Ovary (tissue), 9 donors: ENCODE data around the gene CAMK2D. TPM values are rescaled to one million over a fixed set of nuclear protein-coding genes. Genes with fewer than 3 reads are reported as not detected.

ENCODE experiments used
- DNase-seq, 5 donors: peaks; one replicate each; pipeline ENCODE4 v3.0.0-alpha.2; 2019 to 2020
- H3K27ac ChIP-seq, 2 donors: fragments of 200-600 bp; one replicate each; pipeline versions ENCODE4 v1.5.1 to v1.8.0; 2019 to 2022
- H3K27me3 ChIP-seq: fragments of 200-600 bp; one replicate; pipeline ENCODE4 v1.8.0; 2022
- H3K36me3 ChIP-seq: fragments of 200-600 bp; sonication (generic); one replicate; pipeline ENCODE4 v1.5.1; 2019
- H3K4me1 ChIP-seq: one replicate; pipeline ENCODE4 v1.8.1; 2013; ENCODE audit warnings: mild to moderate bottlenecking, moderate library complexity; ENCODE audit not compliant: insufficient read depth
- H3K4me3 ChIP-seq: fragments of 200-600 bp; sonication (generic); one replicate; pipeline ENCODE4 v1.5.1; 2017
- H3K9me3 ChIP-seq, 2 donors: fragments of 200-600 bp in 1 of 2; sonication (generic) in 1 of 2; one replicate each; pipeline versions ENCODE4 v1.5.1 to v1.8.1; 2013 to 2019; ENCODE audit warnings: mild to moderate bottlenecking in 1 of 2, moderate library complexity in 1 of 2
- EP300 ChIP-seq: sonication (generic); formaldehyde crosslinking; IDR thresholded peaks from one replicate; pipeline ENCODE4 v1.6.1; 2017; ENCODE audit warnings: antibody characterized with exemption
- POLR2A ChIP-seq: fragments of 450-650 bp; IDR thresholded peaks from one replicate; pipeline ENCODE4 v1.6.1; 2017; ENCODE audit warnings: antibody characterized with exemption, mild to moderate bottlenecking, moderate library complexity
- WGBS, 3 donors: extraction: QIAGEN DNeasy Blood & Tissue Kit in 1 of 3; methylation state at CpG; one replicate each; pipeline versions ENCODE4 v1.1.5 to v1.1.7; 2013 to 2017; 5-methylcytosine and 5-hydroxymethylcytosine counted together
- intact Hi-C, 4 donors: fragments of 100-400 bp; cut with DNase I; formaldehyde crosslinking; loops; one replicate each; pipeline versions ENCODE4 v1.11.0 to v1.15.1; 2022 to 2023
- polyA plus RNA-seq, 2 donors: library from polyadenylated mRNA; stranded (reverse); fragments of 200-250 nt in 1 of 2; fragments of 350-450 nt in 1 of 2; fragmentation: Illumina TruSeq in 1 of 2; extraction: RNeasy Lipid Tissue Mini Kit (QIAGEN cat#74804) in 1 of 2; gene quantifications; one replicate each; pipeline ENCODE4 v1.2.3, GENCODE V29; 2013 to 2014
- total RNA-seq, 7 donors: library from RNA; depleted of rRNA in 2 of 7; stranded (reverse); fragments of >200 nt in 2 of 7; fragmentation: NEBNext Ultra II Directional in 3 of 7; extraction: Animal tissue kit (Norgen Biotek cat#: 25700) in 3 of 7; gene quantifications; one replicate each; pipeline versions ENCODE4 v1.1.0 to v1.2.4, GENCODE V29; 2016 to 2023
- TF ChIP-seq, protein P1 (sequence below), 3 donors: fragments of 450-650 bp in 2 of 3; fragments of 200-600 bp in 1 of 3; IDR thresholded peaks; one replicate each; pipeline versions ENCODE4 v1.5.1 to v1.8.0; 2016 to 2022; ENCODE audit warnings: antibody characterized with exemption in 3 of 3, mild to moderate bottlenecking in 1 of 3
- donor health status: DM: no; HTN: no; CAD: no; lungs with moderate emphysema.
- donor health status: DM: no; HTN: no; CAD: no.
- donor health status: Bipolar disorder and iron deficiency.
- donor health status: DM: yes; HTN: yes; CAD: no.
- donor health status: DM: no; HTN: no; CAD: no.
- donor health status: DM: yes; HTN: yes; CAD: no.

CAMK2D gene
- total and polyA plus RNA-seq, 9 donors: 14.2 to 36.9 (median 32.2) TPM

DNA sequence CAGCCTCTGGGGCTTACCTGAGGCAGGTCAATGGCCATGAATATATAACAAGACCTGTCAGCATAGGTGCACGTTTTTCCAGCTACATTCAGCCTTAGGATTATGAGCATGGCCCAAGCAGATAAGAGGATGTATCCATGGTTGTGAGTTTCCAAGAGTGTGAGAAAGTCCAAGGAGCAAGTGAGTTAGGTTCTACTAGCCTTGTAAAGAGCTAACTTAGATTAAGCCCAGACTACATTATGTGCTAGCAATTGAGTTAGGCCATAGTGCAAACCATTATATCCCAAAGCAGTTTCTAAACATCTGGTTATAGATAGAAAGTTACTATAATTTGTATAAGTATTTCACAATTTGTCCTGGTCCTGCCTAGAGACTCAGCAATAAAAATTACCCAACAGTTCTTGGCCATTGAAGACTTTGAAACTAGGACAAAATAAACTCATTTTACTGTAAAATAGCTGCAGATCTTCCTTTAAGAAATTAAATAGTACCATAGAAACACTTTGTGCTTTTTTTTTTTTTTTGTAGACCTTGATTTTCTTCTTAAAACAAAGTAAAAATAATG is 312.0 kb downstream of the CAMK2D start:
- Histone ChIP-seq H3K4me1 (peaks cover 19% of the 10 kb centered on the region), H3K27ac (no peak overlapping the region), H3K4me3 (no peak overlapping the region), H3K9me3 (no peaks in the 10 kb centered on the region), H3K27me3 (no peaks in the 10 kb centered on the region), H3K36me3 (no peaks in the 10 kb centered on the region)
- WGBS, 3 donors: 72 to 78% (median 73%) methylated on average over 1 of the region's 1 CpG
- TF ChIP-seq EP300 (no peak), POLR2A (no peak)
- TF ChIP-seq, protein P1, sequence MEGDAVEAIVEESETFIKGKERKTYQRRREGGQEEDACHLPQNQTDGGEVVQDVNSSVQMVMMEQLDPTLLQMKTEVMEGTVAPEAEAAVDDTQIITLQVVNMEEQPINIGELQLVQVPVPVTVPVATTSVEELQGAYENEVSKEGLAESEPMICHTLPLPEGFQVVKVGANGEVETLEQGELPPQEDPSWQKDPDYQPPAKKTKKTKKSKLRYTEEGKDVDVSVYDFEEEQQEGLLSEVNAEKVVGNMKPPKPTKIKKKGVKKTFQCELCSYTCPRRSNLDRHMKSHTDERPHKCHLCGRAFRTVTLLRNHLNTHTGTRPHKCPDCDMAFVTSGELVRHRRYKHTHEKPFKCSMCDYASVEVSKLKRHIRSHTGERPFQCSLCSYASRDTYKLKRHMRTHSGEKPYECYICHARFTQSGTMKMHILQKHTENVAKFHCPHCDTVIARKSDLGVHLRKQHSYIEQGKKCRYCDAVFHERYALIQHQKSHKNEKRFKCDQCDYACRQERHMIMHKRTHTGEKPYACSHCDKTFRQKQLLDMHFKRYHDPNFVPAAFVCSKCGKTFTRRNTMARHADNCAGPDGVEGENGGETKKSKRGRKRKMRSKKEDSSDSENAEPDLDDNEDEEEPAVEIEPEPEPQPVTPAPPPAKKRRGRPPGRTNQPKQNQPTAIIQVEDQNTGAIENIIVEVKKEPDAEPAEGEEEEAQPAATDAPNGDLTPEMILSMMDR (IDR thresholded peaks at IDR 0.05): no peak
- DNase-seq: no peak
- intact Hi-C loops: no loop called here

DNA sequence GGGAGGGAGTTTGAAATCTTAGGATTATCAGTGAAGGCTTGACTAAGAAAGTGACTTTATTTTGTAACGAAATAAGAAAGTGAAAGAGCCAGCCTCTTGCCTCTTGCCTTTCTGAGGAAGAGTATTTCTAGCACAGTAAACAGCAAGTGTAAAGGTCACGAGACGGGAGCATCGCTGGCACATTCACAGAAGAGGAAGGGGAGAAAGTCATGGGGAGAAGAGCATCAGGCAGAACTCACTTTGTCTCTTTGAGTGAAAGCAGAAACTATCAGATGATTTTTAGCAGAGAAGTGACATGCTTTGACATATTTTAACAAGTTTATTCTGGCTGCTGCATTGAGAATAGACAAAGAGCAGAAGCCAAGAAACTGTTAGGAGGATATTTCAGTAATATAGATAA is 313.8 kb downstream of the CAMK2D start:
- Histone ChIP-seq H3K4me3 (no peak overlapping the region), H3K9me3 (no peaks in the 10 kb centered on the region), H3K27ac (peak overlapping the region in 1 of 2 donors; percentile 30), H3K4me1 (peaks cover 17% of the 10 kb centered on the region), H3K27me3 (no peaks in the 10 kb centered on the region), H3K36me3 (no peaks in the 10 kb centered on the region)
- intact Hi-C loops: no loop called here
- DNase-seq: peak in 2 of 5 donors; percentile 18 to 29
- TF ChIP-seq POLR2A (no peak), EP300 (no peak)
- TF ChIP-seq, protein P1 (IDR thresholded peaks at IDR 0.05): no peak
- WGBS, 3 donors: 4 to 30% (median 15%) methylated on average over 4 of the region's 4 CpGs

DNA sequence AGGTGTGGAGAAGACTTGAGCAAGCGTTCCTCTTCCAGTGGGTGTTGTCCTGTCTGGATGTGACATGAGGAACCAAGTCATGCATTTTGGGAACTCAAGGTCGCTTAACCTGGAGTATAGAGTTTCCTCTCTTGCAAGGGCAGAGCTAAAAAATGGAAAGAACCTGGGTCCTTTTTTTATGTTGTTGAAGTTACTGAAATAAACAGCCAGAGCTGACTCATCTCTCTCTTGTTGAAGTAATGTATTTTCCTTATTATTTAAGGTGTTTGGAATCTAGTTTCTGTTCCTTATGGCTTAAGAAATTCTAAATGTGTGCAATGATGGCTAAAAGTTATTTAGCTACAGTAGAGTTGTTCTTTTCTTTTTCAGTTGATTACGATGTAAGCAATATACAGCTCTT is 314.5 kb downstream of the CAMK2D start:
- TF ChIP-seq, protein P1 (IDR thresholded peaks at IDR 0.05): no peak
- TF ChIP-seq POLR2A (no peak), EP300 (no peak)
- Histone ChIP-seq H3K4me3 (no peak overlapping the region), H3K27me3 (no peaks in the 10 kb centered on the region), H3K36me3 (no peaks in the 10 kb centered on the region), H3K27ac (peak overlapping the region in 1 of 2 donors; percentile 30), H3K4me1 (peaks cover 17% of the 10 kb centered on the region), H3K9me3 (no peaks in the 10 kb centered on the region)
- no peak for DNase-seq
- 96 to 99% (median 97%) methylated on average over 3 of the region's 3 CpGs for WGBS, 3 donors
- intact Hi-C loops: no loop called here

DNA sequence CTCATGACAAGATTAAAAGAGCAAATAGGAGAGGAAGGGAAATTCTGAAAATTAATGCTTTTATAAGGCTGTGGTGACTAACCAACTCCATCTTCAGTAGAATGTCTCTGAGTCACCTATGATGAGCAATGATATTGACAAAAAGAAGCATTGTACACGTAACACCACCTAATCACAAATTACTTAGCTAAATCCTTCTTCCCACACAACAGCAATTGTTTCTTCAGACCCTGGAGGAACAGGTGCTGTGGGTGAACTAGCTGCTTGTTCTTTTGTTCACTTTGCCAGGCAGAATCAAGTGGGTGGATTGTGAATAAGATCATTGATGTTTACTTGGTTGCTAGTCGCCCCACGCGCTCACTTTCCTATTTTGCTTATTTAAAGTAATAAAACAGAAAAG is 315.5 kb downstream of the CAMK2D start:
- 85 to 86% (median 85%) methylated on average over 4 of the region's 4 CpGs for whole genome bisulfite sequencing, 3 donors
- H3K4me3 ChIP-seq: no peak overlapping the region
- H3K27me3 ChIP-seq: no peaks in the 10 kb centered on the region
- TF ChIP-seq, protein P1 (IDR thresholded peaks at IDR 0.05): no peak
- no peak for TF ChIP-seq EP300
- no peak for TF ChIP-seq POLR2A
- intact Hi-C loops: no loop called here
- H3K36me3 ChIP-seq: no peaks in the 10 kb centered on the region
- no peak for DNase-seq
- no peaks in the 10 kb centered on the region for H3K9me3 ChIP-seq
- peaks cover 17% of the 10 kb centered on the region for H3K4me1 ChIP-seq
- peak overlapping the region in 1 of 2 donors; percentile 35 for H3K27ac ChIP-seq
